Measurements from ENCODE around the gene TRHDE.
"Not testable (repeated sequence)": the region's sequence is repeated elsewhere in the genome, so short reads cannot be mapped to it uniquely, and the experiment has no call there.

The TRHDE gene

GRCh38 chr12:72453550-72453949 lies 181.4 kb downstream of the TRHDE start:
- DNase-seq, result no peak

DNA sequence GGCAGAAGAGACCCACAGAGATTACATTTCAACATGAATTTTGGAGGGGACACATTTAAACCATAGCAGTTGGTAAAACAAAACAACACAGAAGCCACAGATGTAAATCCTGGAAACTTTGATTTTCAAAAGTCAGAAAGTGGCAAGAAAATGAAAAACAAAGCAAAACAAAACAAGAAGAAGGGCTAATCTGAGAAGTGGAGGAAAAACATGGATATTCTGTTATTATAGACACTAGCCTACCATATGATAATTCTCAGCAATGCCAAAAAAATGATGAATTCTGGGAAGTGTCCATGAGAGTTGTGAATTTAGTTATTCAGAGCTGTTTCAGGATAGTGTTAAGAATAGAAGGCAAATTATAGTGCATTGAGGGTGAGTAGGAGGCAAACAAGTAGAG lies 192.3 kb downstream of the TRHDE start:
- no peak for DNase-seq

- DNase-seq, result no peak
Observed at GRCh38 chr12:72465155-72465554, 193.0 kb downstream of the TRHDE start.

GRCh38 chr12:72465940-72466630 lies 193.9 kb downstream of the TRHDE start:
- DNase-seq, result no peak

DNA sequence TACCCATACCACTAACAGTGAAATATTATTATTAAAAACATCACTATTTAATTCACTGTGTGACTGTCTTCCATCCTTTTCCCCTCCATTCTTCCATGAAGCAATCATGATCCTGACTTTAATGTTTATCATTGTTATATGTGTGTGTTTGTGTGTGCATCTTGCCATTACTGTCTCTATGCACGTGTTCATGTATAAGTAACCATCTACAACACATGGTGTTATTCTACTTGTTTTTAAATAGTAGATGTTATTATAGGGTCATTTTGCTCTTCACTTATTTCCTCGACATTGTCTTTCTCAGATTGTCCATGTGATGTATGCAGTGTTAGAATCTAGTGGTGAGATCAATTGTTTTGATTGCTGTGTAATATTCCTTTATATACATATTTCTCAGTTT lies 195.8 kb downstream of the TRHDE start:
- DNase-seq, result no peak

- DNase-seq, result no peak
Observed at GRCh38 chr12:72468505-72468904, 196.3 kb downstream of the TRHDE start.

DNA sequence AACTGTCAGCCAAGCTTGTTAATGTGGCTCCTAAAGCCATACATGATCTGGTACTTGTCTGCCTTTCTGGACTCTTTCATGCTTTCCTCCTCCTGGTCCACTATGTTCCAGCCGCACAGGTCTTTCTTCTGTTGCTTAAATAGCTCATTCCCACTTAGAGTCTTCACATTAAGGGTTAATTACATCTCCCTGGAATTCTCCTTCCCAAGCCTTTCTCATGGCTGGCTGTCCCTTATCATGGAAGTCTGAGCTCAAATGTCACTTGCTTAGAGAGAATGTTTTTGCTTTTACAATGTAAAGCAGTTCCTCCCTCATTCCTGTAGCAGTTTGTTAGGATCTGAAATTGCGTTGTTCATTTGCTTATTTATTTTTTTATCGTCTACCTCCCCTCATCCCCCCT lies 199.6 kb downstream of the TRHDE start:
- DNase-seq, result no peak

- no peak for DNase-seq
Observed at GRCh38 chr12:72472350-72472749, 200.2 kb downstream of the TRHDE start.

DNA sequence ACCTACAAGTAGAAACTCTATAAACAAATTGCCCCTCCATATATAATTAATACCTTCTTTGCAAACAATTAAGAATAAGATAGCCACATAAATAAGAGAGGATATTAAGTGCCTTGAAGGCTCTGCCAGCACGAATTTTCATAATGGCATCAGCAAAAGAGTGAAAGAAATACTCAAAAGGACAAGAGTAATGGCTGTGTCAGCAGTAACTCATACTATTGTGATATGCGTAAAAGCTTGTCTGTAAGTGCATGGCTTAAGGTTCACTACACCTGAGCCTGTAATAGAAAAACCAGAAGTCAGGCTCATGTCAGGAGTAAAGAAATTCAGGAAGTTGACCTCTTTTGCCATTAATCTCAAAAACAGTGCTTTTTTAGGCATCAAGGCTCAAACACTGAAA lies 204.1 kb downstream of the TRHDE start:
- no peak for DNase-seq

GRCh38 chr12:72485017-72485701 lies 213.0 kb downstream of the TRHDE start:
- no peak for DNase-seq

- DNase-seq, result no peak
Observed at GRCh38 chr12:72491426-72491825, 219.3 kb downstream of the TRHDE start.

GRCh38 chr12:72493407-72493806 lies 221.2 kb downstream of the TRHDE start:
- DNase-seq, result no peak

DNA sequence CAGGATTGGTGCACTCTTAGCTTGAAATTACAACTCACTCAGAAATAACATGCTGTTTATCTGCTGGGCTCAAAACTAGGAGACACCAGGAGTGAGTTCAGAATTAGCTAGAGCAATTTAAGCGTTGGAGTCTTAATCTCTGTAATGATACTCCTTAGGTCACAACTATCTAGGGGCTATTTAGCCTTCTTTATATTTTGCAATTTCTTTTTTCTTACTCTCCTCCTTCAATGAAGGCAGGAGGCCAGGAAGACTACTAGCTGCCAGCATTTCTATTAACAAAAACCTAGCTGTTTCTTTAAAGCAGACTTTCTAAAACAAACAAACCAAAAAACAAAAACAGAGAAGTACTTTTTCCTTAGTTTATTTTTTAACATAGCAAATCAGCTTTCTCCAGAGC lies 226.2 kb downstream of the TRHDE start:
- DNase-seq, result no peak

DNA sequence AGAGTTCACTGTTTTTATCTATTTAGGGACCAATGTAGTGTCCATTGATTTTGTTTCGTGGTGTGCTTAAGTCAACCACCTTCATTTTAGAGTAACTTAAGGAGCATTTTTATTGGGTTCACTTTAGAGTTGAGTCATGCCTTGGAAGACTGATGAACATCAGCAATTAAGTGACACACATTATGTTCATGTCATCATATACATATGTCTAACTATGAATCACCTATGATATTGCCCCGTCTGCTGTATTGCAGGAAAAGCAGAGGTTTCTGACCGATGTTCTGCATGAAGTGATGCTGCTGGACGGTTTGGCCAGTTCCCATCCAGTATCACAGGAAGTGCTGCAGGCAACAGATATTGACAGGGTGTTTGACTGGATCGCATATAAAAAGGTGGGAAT lies 227.1 kb downstream of the TRHDE start:
- no peak for DNase-seq

GRCh38 chr12:72502546-72502945 lies 230.4 kb downstream of the TRHDE start:
- DNase-seq, result no peak

- no peak for DNase-seq
Observed at GRCh38 chr12:72505227-72505626, 233.1 kb downstream of the TRHDE start.

GRCh38 chr12:72509891-72510290 lies 237.7 kb downstream of the TRHDE start:
- DNase-seq, result no peak

- DNase-seq, result no peak
Observed at GRCh38 chr12:72510772-72511171, 238.6 kb downstream of the TRHDE start.

GRCh38 chr12:72511498-72511897 lies 239.3 kb downstream of the TRHDE start:
- DNase-seq, result no peak

DNA sequence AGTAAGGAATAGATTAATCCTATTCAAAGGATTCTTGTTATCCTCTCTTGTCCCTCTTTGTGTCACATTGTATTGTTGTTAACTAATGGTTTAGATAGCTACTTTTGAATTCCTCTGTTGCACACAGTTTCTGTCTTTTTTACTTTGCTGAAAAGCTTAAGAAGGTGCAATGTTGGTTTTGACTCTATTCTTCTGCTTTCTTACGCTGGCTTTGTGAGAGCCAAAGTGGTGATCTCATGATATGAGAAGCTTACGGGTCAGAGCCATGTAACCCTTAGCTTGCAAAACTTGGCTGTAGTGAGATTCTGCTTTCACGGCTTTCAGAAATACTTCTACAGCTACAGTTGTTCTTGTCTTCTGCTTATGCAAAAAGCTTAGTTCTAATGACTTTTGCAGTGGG lies 239.7 kb downstream of the TRHDE start:
- DNase-seq, result no peak

DNA sequence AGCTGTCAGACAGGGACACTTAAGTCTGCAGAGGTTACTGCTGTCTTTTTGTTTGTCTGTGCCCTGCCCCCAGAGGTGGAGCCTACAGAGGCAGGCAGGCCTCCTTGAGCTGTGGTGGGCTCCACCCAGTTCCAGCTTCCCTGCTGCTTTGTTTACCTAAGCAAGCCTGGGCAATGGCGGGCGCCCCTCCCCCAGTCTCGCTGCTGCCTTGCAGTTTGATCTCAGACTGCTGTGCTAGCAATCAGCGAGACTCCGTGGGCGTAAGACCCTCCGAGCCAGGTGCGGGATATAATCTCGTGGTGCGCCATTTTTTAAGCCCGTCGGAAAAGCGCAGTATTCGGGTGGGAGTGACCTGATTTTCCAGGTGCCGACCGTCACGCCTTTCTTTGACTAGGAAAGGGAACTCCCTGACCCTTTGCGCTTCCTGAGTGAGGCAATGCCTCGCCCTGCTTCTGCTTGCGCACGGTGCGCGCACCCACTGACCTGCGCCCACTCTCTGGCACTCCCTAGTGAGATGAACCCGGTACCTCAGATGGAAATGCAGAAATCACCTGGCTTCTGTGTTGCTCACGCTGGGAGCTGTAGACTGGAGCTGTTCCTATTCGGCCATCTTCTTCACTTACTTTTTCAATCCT lies 248.0 kb downstream of the TRHDE start:
- not testable (repeated sequence) for DNase-seq

DNA sequence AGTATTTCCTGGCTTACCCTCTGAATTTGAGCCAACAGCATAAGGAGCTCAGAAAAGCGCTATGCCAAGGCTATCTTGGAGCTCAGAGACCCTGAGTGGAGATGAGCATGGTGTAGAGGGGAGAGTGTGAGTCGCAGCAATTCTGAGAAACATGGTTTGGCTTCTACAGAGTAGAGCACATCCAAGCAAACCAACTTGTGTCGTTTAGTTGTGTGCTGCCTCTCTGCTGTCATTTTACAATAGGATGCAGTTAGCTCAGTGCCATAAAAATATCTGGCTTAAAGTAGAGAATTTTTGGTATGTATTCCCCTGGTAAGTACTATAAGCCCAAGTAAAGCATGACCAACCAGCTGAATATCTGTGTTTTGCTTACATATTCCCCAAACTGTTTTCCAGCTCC lies 249.2 kb downstream of the TRHDE start:
- DNase-seq, result no peak

DNA sequence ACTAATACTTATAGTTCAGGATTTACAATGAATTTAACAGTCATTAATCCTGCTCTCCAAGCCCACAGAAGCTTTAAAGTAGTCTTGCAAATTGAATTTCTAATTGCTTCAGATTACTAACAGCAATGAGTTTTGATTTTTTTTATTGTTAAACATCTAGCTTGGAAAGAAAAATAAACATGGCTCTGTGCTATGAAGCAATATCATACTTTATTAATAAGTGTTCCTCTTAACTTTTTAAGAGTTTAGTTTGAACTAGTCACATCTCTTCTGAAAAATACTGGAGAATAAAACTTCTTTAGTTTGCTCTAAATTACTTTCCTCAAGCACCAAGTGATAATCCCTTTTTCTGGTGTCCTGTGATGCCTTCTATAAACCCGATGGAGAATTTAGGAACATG lies 250.2 kb downstream of the TRHDE start:
- no peak for DNase-seq

- no peak for DNase-seq
Observed at GRCh38 chr12:72523754-72524153, 251.6 kb downstream of the TRHDE start.

All from activated CD4-positive, alpha-beta T cell treated with anti-CD3 and anti-CD28 coated beads, Interleukin-2, amount 50 U/mL, for 4 hours (primary cell).